HS-5 (cell line): Measurements from ENCODE around the gene HTT.

Experiments
- DNase-seq: peaks from one replicate; pipeline ENCODE4 v3.0.0-alpha.2; 2012; ENCODE audit warnings: low read depth

HTT gene

GRCh38 chr4:3267576-3268394 is 193.3 kb downstream of the HTT start:
- no peak for DNase-seq

DNA sequence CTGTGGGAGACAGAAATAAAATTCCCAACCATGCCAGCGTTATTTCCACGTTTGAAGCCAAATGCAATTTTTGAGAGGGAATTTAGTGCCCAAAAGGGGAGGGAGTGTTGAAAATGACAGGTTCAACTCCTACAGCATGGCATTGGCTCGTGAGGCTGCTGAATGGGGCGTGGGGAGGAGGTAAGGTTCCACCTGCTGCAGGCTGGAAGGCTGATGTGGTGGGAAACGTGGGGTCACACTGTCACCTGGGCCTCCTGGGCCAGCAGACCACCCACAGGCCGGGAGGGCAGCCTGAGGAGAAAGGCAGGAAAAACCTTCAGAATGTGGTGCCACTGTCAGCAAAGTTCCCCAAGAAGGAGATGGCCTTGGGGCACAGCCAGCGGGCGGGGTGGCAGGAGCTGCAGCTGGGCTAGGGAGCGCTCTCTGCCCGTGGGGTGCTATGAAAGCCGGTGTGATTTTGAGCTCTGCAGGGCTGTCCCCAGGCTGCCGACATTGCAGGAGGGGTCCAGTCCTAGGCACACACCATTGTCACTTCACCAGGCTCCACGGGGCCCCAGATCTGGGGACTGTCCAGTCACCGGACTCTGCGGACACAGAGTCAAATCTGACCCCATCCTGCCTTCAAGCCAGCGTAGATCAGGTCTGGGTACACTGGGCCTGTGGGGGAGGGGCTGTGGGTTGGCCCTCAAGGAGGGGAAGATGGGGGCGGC is 194.1 kb downstream of the HTT start:
- DNase-seq: no peak

GRCh38 chr4:3269105-3269927 is 194.8 kb downstream of the HTT start:
- DNase-seq: no peak

- DNase-seq: no peak
Observed at GRCh38 chr4:3269991-3270611, 195.6 kb downstream of the HTT start.

DNA sequence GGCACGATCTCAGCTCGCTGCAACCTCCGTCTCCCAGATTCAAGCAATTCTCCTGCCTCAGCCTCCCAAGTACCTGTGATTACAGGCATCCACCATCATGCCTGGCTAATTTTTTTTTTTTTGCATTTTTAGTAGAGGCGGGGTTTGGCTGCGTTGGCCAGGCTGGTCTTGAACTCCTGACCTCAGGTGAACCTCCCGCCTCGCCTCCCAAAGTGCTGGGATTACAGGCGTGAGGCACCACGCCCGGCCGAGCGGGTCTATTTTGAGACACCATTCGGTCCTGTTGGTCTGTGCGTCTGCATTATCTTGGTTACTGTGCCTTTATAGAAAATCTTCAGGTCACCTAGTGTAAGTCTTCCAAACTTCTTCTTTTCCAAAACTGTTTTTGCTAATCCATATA is 196.7 kb downstream of the HTT start:
- no peak for DNase-seq

- DNase-seq: no peak
Observed at GRCh38 chr4:3276986-3277385, 202.5 kb downstream of the HTT start.

DNA sequence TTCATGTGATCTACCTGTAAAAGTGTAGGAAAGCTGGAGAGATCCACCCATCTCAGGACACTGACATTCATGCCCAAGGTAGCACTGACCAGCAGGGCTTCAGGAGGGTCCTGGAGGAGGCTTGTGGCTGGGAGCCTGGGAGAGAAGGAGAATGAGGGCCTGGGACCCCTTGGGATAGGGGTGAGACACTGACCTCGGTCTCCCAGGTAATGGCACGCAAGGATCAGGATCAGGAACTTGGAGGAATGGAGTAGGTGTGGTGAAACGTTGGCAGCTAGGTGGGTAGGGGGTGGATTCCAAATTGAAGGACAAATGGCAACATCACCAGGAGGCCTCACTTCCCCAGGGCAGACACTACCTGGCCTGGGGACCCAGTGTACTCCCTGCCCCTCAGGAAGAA is 206.0 kb downstream of the HTT start:
- no peak for DNase-seq

DNA sequence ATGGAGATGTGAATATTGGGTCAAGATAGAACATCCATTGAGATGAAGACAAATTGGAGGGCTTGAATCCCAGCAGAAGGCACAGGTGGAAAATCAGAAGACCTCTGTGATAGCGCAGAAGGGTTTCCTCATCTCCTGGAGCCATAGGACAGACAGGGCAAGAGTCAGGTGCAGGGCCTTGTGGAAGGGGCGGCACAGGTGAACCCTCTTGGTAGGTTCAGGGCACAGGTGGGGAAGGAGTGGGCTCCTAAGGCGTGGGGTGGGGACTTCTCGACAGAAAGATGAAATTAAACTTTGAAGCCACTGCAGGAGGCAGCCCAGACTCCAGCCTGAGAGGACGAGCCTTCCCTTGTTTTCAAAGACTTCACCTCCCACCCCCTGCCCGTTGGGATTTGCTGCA is 209.0 kb downstream of the HTT start:
- no peak for DNase-seq

- no peak for DNase-seq
Observed at GRCh38 chr4:3283916-3284315, 209.4 kb downstream of the HTT start.

- DNase-seq: no peak
Observed at GRCh38 chr4:3284734-3285557, 210.5 kb downstream of the HTT start.

DNA sequence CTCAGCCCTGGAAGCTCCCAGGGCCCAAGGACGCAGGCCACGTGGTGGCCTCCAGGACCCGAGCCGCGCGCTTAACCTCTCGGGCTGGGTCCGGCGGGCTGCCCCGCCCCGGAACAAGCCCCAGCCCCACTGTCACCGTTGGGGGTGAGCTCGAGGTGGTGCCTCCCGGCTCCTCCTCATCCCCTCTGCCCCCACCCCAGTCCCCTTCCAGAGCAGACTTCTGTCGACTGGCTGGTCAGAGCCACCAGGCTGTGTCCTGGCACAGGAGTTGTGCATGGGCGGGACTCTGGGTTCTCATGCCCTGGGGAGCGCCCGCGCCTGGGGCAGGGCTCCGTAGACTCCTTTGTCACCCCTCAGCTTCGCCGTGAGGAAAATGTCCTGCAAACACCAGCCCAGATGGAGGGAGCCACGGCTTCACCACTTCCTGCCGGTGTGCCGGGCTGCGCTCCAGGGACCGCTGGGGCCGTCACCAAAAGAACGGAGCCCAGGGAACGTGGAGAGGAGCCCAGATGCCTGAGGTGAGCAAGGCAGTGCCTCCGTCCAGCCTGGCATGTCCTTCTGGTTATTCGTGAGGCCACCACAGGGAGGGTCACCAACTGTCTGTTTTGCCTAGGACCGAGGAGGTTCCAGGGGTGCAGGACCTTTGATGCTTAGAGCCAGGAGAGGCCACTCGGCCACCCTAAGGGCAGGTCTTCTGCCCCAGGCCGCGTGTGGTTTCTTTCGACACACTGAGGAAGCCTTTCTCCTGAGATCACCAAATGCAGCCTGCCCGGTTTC is 211.3 kb downstream of the HTT start:
- no peak for DNase-seq

- DNase-seq: no peak
Observed at GRCh38 chr4:3286335-3287175, 212.1 kb downstream of the HTT start.

GRCh38 chr4:3287271-3287971 is 212.9 kb downstream of the HTT start:
- DNase-seq: no peak

DNA sequence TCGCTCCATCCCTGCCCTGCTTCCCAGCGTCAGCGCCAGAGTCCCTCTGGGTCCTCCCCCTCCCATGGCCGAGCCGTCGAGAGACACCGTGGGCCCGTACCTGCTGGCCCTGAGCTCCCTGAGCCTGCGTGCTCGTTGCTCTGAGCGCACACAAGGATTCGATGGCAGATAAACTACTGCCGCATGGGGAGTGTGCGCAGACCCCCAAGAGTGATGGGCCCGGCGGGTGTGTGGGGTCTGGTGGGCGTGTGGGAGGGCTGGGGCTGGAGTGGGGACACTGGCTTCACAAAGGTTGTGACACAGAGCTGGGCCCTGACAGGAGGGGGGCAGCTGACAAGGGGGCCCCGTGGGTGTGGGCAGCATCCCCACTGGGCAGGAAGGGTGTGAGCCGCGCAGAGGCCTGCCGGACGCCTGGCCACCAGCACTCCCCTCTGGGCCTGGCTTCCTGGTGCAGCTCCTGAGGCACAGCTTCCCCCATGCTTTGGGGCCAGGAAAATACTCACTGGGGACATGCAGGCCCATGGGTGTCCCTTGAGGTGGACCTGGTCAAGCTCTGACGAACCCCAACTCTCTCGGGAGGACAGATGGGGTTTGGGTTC is 213.6 kb downstream of the HTT start:
- DNase-seq: no peak

DNA sequence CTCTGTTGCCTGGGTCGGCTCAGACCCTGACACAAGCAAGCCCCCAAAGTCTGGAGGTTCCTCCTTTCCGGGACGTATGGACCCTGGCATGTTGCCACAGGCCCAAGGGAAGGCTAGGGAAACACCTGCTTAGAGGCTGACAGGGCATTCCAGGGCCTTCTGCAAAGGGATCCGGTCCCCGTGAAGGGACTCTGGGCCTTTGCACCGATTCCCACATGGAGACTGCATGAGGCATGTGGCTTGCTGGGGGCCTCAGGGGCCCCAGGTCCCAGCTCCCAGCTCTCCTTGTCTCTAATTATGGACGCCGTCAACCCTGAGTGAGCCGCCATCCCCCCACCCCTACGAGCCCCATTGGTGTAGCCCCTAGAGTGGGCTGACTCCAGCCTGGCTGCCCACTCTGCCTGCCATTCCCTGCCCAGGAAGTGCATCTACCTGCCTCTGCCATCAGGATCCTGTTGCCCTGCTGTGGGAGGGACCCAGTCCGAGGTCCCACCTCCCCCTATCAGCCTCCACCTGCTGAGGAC is 214.2 kb downstream of the HTT start:
- DNase-seq: no peak

DNA sequence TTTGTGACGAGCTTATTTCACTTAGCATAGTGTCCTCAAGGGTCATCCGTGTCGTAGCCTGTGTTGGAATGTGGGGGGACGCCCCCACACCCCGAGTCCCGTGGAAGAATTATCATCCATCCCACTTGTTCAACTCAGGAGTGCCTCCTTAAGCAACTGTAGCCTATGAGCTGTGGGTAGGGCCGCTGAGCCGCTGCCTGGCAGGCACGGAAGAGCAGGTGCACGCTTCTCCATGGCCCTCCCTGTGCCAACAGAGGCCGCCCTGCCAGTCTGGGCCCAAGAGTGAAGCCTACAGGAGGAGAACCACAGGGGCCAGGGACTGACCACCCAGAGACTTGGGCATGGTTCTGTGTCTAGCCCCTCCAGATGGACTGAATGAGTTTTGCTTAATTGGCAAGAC is 216.0 kb downstream of the HTT start:
- no peak for DNase-seq

DNA sequence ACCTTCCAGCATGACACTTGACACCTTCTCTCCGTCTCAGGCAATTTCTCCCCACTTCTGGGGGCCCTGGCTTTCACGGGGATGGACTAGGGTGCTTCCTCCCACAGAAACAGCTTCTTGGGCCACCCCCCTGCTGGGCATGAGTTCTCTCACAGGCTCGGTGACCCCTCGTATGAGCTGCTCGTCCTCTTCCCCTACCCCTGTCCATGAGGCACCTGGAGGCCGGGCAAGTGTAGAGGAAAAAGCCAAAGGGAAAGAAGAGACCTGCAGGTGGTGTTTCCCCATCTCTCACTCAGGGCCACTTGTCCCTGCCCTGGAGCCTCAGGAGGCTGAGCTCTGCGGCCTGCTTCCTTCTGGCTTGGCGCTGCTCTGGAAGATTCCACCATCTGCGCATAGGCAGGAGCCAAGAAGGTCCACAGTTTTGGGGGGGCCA is 216.4 kb downstream of the HTT start:
- DNase-seq: no peak

DNA sequence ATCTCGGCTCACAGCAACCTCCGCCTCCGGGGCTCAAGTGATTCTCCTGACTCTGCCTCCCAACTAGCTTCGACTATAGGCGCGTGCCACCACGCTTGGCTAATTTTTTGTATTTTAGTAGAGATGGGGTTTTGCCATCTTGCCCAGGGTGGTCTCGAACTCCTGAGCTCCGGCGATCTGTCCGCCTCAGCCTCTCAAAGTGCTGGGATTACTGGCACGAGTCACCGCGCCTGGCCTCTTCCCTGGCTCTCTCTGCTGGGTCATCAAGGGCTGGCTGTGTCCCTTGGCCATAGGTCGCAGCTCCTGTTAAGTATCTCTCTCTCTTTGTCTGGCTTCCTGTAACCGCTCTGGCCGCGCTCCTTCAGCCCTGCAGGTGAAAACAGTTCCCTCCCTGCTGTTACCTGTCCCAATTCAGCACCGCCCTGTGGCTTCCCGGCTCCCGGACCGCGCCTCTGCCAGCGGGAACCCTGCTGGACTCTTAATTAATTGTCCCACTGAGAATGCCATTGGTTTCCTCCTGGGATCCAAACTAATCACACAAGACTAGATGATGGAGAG is 217.0 kb downstream of the HTT start:
- no peak for DNase-seq
